COR-L47 (cell line): ENCODE results near the gene AIDA.
"Not testable (repeated sequence)": the region's sequence is repeated elsewhere in the genome, so short reads cannot be mapped to it uniquely, and the experiment has no call there.

Experiments used
- DNase-seq: peaks from one replicate; lab custom pipeline; 2025; lab: John Stamatoyannopoulos, UW

AIDA gene

DNA sequence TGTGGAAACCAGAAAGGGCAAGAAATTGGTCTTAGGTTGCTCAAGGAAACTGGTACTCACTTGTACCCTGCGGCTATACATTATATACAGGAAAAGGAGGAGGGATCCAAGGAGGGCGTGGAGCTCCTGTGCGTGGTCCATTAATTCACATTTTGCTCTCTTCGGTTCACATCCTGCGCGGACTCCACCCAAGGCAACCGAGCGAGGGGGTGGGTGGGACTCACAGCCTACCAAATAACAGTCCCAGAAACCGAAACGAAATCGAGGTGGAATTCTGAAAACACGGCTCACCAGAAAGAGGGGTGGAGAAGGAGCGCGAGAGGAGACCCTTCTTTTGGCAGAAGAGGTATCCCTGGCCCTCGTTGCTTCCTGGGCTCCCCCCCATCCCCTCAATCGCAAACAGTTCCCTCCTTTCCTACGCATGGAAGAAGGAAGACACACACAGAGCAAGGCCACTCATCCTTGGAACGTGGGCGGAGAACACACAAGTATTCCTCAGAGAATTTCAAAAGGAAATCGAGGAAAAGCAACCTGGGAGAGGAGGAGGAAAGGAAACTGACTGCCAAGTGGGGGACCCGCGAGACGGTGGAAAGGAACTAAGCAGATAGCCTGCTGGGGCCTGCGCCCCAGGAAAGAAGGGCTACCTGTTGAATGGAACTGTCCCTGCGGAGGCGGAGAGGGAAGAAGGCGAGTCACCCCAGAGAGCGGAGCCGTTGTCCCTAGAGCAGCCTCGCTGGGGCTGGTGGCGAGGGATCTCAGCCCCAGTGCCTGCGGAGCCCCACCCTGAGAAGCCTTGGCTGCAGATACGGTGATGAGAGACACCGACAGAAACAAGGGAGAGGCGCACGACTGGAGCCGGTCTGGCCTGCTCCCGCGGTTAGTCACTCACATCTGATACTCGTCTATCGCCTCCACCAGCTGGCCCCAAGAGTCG lies 705 bp downstream of the AIDA start:
- peak; percentile 28 for DNase-seq

DNA sequence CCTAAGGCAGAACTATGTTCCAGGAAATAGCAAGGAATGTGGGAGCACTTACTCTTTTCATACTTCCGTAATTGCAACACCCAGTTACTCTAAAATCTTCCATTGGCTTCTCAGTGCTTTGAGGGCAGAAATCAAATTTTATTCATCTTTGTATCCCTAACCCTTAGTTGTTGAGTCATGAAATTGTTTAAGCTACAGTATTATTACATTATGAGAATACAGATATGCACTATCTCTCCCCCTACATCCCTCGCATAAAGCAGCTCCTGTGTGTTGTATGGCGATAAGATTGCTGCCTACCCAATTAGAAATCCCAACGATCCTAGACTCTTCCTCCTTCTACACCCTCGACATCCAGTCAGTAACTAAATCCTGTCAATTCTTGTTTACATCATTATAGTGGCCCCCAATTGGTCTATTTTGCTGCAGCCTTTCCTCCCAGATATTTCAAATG lies 2.6 kb downstream of the AIDA start:
- DNase-seq: no peak

DNA sequence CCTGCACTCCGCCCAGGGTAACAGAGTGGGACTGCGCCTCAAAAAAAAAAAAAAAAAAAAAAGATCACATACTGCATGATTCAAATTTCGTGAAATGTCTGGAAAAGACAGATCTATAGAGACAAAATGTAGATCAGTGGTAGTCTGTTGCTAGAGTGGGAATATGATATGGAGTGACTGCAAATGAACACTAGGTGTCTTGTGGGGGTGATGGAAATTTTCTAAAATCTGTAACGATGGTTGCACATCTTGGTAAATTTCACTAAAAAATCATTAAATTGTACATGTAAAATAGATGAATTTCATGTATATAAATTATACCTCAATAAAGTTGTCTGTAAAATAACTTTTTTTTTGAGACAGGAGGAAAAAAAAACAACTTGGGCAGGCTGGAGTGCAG lies 5.5 kb downstream of the AIDA start:
- no peak for DNase-seq

DNA sequence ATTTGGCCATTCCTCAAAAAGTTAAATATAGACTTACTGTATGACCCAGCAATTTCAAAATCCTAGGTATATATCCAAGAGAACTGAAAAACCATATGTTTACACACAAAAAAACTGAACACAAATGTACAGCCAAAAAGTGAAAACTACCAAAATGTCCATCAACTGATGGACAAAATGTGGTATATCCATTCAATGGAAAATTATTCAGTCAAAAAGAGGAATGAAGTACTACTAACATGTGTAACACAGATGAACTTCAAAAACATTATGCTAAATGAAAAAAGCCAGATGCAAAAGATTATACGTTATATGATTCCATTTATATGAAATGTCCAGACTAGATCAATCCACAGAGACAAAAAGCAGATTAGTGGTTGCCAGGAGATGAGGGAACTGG lies 8.0 kb downstream of the AIDA start:
- no peak for DNase-seq

- DNase-seq: no peak
These were observed 10.1 kb downstream of the AIDA start for GRCh38 chr1:222702210-222702609.

- no peak for DNase-seq
These were observed 14.5 kb downstream of the AIDA start for GRCh38 chr1:222697826-222698225.

DNA sequence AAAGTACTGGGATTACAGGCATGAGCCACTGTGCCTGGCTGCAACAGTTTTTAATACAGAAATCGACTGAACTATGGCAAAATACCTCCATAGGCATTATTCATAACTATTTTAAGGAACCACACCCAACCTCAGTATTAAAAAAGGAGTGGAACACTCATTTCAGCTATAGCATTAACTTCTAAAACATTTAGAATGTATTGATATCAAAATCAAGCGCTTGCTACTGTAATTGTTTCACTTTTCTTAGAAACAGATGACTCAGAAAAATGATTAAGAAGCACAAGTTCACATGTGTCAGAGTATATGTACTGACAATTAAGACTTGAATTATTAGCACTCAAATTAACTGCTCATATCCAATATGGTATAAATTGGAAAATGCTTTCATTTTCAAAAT lies 15.1 kb downstream of the AIDA start:
- no peak for DNase-seq

GRCh38 chr1:222696741-222697140 lies 15.6 kb downstream of the AIDA start:
- DNase-seq: no peak

DNA sequence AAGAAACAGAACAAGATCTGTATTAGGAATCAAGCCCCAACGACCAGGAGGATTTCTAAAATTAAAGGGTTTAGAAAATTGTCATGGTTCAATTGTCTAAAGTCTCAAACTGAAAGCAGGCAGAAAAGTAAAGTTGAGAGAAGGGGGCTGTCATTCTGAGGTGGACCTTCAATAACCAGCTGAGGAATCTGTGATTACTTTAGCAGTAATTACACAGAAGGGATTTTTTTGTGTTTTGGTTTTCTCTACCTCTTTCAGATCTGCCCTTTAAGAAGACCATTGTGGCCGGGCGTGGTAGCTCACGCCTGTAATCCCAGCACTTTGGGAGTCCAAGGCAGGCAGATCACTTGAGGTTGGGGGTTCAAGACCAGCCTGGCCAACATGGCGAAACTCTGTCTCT lies 17.4 kb downstream of the AIDA start:
- no peak for DNase-seq

- no peak for DNase-seq
These were observed 21.3 kb downstream of the AIDA start for GRCh38 chr1:222691016-222691415.

DNA sequence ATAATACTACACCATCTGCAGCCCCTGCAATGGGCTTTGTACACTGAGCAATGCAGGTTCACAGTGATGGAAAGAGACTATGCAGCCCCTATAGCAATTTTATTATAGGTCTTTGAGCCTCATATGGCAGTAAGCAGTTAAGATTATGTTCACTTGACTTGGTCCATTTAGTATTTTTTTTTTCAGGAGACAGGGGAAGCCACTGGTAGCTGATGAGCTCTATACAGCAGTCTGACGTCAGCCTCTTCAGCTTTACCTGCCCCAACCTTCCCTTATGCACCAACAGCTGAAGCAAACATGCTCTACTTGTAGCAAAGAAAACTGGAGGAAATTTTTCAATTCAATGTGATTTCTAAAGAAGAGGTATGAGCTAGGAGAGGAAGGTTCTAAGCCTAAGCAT lies 32.2 kb downstream of the AIDA start:
- no peak for DNase-seq

GRCh38 chr1:222670110-222670509 lies 42.2 kb downstream of the AIDA start:
- no peak for DNase-seq

DNA sequence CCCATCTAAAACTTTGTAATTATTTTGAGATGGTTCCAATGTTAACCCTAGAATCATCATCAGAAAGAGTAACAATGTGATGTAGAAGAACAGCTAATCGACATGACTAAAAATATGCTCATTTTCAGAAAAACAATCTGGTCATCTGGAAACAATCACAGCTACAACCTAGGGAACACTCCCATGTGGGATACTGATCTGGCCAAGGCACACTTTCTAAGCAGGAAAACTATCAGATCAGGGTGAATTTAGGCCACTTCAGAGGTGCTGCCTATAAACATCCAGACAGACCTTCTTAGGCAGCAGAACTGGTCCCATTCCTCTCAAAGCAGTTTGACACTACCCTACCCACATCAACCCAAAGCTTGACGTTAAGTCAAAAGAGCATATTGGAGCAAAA lies 43.2 kb downstream of the AIDA start:
- not testable (repeated sequence) for DNase-seq

DNA sequence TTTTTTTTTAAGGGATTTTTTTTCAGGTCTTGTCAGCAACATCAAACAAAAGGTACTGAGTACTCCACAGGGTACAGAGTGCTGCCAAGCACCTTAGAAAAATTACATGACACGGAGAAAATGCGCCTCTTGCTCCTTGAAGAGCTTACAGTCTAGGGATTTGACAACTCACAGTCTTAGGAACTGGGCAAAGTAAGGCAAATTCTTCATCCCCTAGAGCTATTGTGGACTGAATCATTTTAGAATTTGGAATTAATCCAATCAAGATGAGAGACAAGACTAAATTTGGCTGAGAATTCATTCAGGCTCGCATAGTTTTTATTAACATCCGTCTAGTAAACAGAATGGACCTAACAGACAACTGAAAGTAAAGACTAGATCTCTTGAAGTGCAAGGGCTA lies 44.1 kb downstream of the AIDA start:
- not testable (repeated sequence) for DNase-seq

DNA sequence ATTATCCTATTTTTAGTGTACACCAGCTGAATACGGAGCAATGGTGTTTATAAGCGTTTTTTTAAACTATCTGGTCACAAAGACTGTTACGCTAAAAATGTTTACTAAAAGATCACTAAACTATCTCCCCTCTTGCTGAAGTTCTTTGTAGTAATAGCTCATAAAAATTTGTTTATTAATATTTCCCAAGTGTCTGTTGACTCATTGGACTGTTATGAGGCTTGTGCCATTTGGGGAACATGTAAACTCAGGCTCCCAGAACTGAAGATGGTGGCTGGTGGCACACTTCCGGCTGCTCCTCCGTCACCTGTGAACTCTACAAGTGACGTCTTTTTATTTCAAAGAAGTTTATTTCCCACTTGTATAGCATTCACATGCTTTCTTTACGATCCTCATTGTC lies 46.3 kb downstream of the AIDA start:
- no peak for DNase-seq

GRCh38 chr1:222663431-222663934 lies 48.8 kb downstream of the AIDA start:
- DNase-seq: no peak

DNA sequence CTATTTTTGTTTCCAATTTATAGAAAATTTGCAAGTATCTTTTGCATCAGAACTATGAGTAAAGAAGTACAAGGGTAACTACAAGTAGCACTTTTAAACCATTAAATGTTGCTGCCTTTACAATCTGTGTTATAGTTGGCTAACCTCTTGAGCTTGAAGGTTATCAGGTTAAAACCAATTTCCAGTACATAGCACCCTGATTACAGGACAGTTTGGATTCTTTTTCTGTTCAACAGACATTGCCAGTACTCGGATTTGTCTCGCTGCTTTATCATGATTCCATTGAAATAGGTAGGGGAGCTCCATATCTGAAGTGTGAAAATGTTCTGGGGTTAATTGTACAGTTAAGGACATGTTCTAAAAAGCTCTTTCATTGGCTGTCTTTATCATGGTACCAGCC lies 54.4 kb downstream of the AIDA start:
- no peak for DNase-seq

- no peak for DNase-seq
These were observed 55.7 kb downstream of the AIDA start for GRCh38 chr1:222656391-222657155.

DNA sequence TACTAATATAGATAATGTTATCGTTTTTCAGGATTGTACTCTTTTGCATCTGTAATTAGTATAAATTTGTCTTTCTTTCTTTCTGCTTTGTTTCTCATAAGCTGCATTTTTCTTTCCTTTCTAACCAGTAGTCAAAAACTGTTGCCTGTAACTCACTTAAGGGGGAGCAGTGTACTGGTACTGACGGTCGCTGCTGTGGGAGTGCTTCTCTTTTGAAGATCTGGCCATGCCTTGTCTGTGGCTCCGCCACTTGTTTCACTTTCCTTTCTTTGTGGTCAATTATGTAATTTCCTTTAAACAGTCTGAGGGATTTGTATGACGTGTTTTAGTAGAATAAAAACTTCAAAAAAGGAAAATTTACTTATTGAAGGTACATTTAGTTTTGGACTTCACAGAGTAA lies 57.4 kb downstream of the AIDA start:
- no peak for DNase-seq

DNA sequence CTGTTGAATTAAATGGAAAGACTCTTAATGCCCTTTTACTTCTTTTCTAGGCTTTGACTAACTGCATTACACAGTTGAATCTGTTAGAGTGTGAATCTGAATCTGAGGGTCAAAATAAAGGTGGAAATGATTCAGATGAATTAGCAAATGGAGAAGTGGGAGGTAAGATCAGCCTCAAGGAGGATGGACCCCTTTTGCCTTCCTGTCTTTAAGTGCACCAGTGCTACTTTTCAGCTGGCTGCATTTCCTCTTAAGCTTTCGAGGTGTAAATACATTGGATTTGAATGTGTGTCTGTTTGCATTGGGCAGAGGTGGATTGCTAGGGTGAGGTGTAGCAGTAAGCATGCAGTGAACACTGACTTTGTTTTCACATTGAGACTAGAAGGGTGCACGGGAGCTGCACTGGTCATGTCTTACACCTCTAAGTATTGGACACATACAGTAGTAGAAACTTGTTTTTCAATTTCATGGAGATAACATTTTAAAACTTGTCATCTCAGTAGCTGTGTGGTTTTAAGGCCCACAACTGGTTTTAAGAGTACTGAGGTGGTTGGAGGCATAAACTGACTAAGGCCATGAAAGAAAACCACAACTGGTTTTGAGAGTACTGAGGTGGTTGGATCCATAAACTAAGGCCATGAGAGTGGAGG lies 59.0 kb downstream of the AIDA start:
- no peak for DNase-seq

DNA sequence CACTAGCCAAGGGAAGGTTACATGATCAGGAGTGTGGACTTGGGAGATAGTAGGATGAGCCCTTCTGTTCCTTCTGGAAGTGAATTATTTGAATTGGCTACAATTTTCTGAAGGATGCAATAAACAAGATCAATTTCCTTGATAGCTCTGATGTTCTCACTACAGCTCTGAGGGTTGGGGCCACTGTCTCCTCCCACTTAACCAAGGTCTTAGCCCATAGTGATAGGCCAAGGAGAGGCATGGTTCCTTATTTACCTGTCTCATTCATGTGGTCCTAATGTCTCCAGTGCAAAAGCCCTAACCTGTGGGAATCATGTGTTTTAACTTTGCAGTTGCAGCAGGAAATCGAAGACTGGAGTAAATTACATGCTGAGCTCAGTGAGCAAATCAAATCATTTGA lies 59.6 kb downstream of the AIDA start:
- DNase-seq: no peak

DNA sequence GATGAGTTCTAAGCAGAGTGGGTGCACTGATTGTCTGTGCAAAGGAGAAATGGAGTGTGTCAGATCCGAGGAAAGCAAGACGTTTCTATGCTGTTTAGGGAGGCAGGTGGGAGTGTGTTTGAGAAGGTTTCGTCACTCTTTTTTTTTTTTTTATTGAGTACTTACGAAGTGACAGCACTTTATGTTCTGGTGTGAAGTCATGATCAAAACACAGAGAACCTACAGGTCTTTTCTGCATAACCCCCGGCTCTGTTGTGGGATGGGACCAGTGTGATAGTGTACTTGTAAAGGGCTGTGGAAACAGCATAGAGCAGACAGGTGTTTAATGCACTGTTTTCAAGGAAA lies 67.7 kb downstream of the AIDA start:
- no peak for DNase-seq
